Coronary artery (tissue), 2 donors: ENCODE measurements around the gene SPRED2.

Experiments
- DNase-seq: peaks from one replicate; pipeline ENCODE4 v3.0.0-alpha.2; 2017; ENCODE audit warnings: low spot score
- H3K27ac ChIP-seq, 2 donors: fragments of 200-600 bp; sonication (generic); one replicate each; pipeline ENCODE4 v1.5.1; 2016 to 2019
- H3K4me3 ChIP-seq: fragments of 200-600 bp; sonication (generic); 2 replicates; pipeline ENCODE4 v1.5.1; 2016; ENCODE audit warnings: mild to moderate bottlenecking, moderate library complexity
- CTCF ChIP-seq: fragments of 200-600 bp; sonication (generic); IDR thresholded peaks from one replicate; pipeline ENCODE4 v1.5.1; 2019; ENCODE audit warnings: antibody characterized with exemption

Gene SPRED2

GRCh38 chr2:65275141-65275915 is 157.1 kb downstream of the SPRED2 start:
- no peak overlapping the region for H3K4me3 ChIP-seq
- TF ChIP-seq CTCF: no peak
- H3K27ac ChIP-seq: no peak overlapping the region
- DNase-seq: no peak

- no peak for DNase-seq
- H3K4me3 ChIP-seq: no peak overlapping the region
- TF ChIP-seq CTCF: no peak
- H3K27ac ChIP-seq: no peak overlapping the region
These were observed 159.1 kb downstream of the SPRED2 start for GRCh38 chr2:65273344-65273743.

- H3K4me3 ChIP-seq: no peak overlapping the region
- DNase-seq: no peak
- TF ChIP-seq CTCF: no peak
- H3K27ac ChIP-seq: no peak overlapping the region
These were observed 163.4 kb downstream of the SPRED2 start for GRCh38 chr2:65268957-65269356.

GRCh38 chr2:65267008-65267407 is 165.4 kb downstream of the SPRED2 start:
- Histone ChIP-seq H3K4me3 (no peak overlapping the region), H3K27ac (no peak overlapping the region)
- TF ChIP-seq CTCF: no peak
- DNase-seq: no peak

GRCh38 chr2:65265671-65266045 is 166.7 kb downstream of the SPRED2 start:
- no peak for TF ChIP-seq CTCF
- DNase-seq: no peak
- H3K4me3 ChIP-seq: no peak overlapping the region
- no peak overlapping the region for H3K27ac ChIP-seq

- TF ChIP-seq CTCF: peak; percentile 45
- DNase-seq: no peak
These were observed 167.4 kb downstream of the SPRED2 start for GRCh38 chr2:65264821-65265670.

More at GRCh38 chr2:65264821-65265670, 167.4 kb downstream of the SPRED2 start:
- Histone ChIP-seq H3K27ac (no peak overlapping the region), H3K4me3 (no peak overlapping the region)
